Measurements from ENCODE around the gene CYB561D1. TPM values are rescaled to one million over a fixed set of nuclear protein-coding genes. Genes with fewer than 3 reads are reported as not detected.

The CYB561D1 gene
- total RNA-seq, 1 donor from 2014 or later: 10.4 TPM

- no peak overlapping the region for H3K4me3 Mint-ChIP-seq
- H3K27ac Mint-ChIP-seq: no peak overlapping the region
- TF ChIP-seq, protein P1, sequence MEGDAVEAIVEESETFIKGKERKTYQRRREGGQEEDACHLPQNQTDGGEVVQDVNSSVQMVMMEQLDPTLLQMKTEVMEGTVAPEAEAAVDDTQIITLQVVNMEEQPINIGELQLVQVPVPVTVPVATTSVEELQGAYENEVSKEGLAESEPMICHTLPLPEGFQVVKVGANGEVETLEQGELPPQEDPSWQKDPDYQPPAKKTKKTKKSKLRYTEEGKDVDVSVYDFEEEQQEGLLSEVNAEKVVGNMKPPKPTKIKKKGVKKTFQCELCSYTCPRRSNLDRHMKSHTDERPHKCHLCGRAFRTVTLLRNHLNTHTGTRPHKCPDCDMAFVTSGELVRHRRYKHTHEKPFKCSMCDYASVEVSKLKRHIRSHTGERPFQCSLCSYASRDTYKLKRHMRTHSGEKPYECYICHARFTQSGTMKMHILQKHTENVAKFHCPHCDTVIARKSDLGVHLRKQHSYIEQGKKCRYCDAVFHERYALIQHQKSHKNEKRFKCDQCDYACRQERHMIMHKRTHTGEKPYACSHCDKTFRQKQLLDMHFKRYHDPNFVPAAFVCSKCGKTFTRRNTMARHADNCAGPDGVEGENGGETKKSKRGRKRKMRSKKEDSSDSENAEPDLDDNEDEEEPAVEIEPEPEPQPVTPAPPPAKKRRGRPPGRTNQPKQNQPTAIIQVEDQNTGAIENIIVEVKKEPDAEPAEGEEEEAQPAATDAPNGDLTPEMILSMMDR (conservative IDR thresholded peaks at IDR 0.05): no peak
- DNase-seq (ENCODE audit: extremely low spot score, unreplicated experiment): no peak
- H3K4me1 Mint-ChIP-seq (ENCODE audit: unreplicated experiment): peaks cover 5% of the 10 kb centered on the region
- no peaks in the 10 kb centered on the region for H3K36me3 Mint-ChIP-seq
- H3K27me3 Mint-ChIP-seq: no peaks in the 10 kb centered on the region
- no peaks in the 10 kb centered on the region for H3K9me3 Mint-ChIP-seq
Observed at GRCh38 chr1:109491372-109491771, 2.5 kb upstream of the CYB561D1 start.

GRCh38 chr1:109492779-109493178 is 1.1 kb upstream of the CYB561D1 start:
- no peaks in the 10 kb centered on the region for H3K27me3 Mint-ChIP-seq
- H3K36me3 Mint-ChIP-seq: no peaks in the 10 kb centered on the region
- peak overlapping the region; percentile 35 for H3K4me3 Mint-ChIP-seq
- TF ChIP-seq, protein P1 (conservative IDR thresholded peaks at IDR 0.05): no peak
- no peaks in the 10 kb centered on the region for H3K9me3 Mint-ChIP-seq
- no peak for DNase-seq (ENCODE audit: extremely low spot score, unreplicated experiment)
- no peak overlapping the region for H3K27ac Mint-ChIP-seq
- peaks cover 5% of the 10 kb centered on the region for H3K4me1 Mint-ChIP-seq (ENCODE audit: unreplicated experiment)

DNA sequence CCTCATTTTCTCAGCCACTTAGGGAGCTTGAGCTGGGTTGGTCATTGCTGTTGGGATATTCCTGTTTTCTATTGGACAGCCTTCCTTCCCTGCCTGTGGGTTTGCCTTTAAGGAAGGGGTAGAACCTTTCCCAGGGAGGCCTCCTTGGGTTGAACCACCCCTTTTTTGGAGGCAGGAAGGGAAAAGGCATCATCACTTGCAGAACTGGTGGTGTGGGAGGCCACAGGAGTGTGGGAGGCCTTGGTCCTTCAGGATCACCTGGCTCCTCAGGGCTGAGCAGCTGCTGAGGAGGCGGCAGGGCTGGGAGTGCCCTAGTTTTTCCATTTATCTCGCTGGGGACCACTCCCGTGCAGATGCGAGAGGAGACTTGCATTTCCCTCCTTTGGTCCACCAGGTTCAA is 667 bp upstream of the CYB561D1 start:
- Mint-ChIP-seq H3K27ac (peak overlapping the region; percentile 39), H3K36me3 (no peaks in the 10 kb centered on the region), H3K27me3 (no peaks in the 10 kb centered on the region), H3K9me3 (no peaks in the 10 kb centered on the region), H3K4me1 (ENCODE audit: unreplicated experiment) (peaks cover 5% of the 10 kb centered on the region), H3K4me3 (peak overlapping the region; percentile 91)
- no peak for DNase-seq (ENCODE audit: extremely low spot score, unreplicated experiment)
- TF ChIP-seq, protein P1 (conservative IDR thresholded peaks at IDR 0.05): no peak

DNA sequence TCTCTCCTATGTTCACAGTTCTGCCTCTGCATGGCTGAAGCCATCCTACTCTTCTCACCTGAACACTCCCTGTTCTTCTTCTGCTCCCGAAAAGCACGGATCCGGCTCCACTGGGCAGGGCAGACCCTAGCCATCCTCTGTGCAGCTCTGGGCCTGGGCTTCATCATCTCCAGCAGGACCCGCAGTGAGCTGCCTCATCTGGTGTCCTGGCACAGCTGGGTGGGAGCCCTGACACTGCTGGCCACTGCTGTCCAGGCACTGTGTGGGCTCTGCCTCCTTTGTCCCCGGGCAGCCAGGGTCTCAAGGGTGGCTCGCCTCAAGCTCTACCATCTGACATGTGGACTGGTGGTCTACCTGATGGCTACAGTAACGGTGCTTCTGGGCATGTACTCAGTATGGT is 1.8 kb downstream of the CYB561D1 start:
- peak overlapping the region; percentile 91 for H3K4me3 Mint-ChIP-seq
- peaks cover 20% of the 10 kb centered on the region for H3K4me1 Mint-ChIP-seq (ENCODE audit: unreplicated experiment)
- H3K9me3 Mint-ChIP-seq: no peaks in the 10 kb centered on the region
- DNase-seq (ENCODE audit: extremely low spot score, unreplicated experiment): no peak
- no peaks in the 10 kb centered on the region for H3K27me3 Mint-ChIP-seq
- H3K36me3 Mint-ChIP-seq: no peaks in the 10 kb centered on the region
- TF ChIP-seq, protein P1 (conservative IDR thresholded peaks at IDR 0.05): no peak
- no peak overlapping the region for H3K27ac Mint-ChIP-seq

GRCh38 chr1:109497449-109498160 is 3.7 kb downstream of the CYB561D1 start:
- TF ChIP-seq, protein P1 (conservative IDR thresholded peaks at IDR 0.05): no peak
- Mint-ChIP-seq H3K27me3 (no peaks in the 10 kb centered on the region), H3K27ac (no peak overlapping the region), H3K36me3 (no peaks in the 10 kb centered on the region), H3K4me1 (ENCODE audit: unreplicated experiment) (peaks cover 31% of the 10 kb centered on the region), H3K4me3 (peak overlapping the region; percentile 11), H3K9me3 (no peaks in the 10 kb centered on the region)
- no peak for DNase-seq (ENCODE audit: extremely low spot score, unreplicated experiment)
